Sigmoid colon (tissue), 4 donors: ENCODE measurements around the gene FAM227B.

Source experiments
- EP300 ChIP-seq, 4 donors: sonication (generic); formaldehyde crosslinking; IDR thresholded peaks; one replicate each; pipeline ENCODE4 v1.6.1; 2017; ENCODE audit warnings: antibody characterized with exemption in 4 of 4
- POLR2A ChIP-seq, 2 donors: fragments of 450-650 bp; IDR thresholded peaks; one replicate each; pipeline ENCODE4 v1.6.1; 2016; ENCODE audit warnings: antibody characterized with exemption in 2 of 2, mild to moderate bottlenecking in 2 of 2, moderate library complexity in 2 of 2
- TF ChIP-seq, protein P1 (sequence below), 4 experiments: fragments of 450-650 bp in 3 of 4; fragments of 200-600 bp in 1 of 4; IDR thresholded peaks; one replicate each; pipeline ENCODE4 v1.5.1; 2016 to 2019; ENCODE audit warnings: antibody characterized with exemption in 4 of 4, mild to moderate bottlenecking in 3 of 4, moderate library complexity in 2 of 4

- TF ChIP-seq, protein P1, sequence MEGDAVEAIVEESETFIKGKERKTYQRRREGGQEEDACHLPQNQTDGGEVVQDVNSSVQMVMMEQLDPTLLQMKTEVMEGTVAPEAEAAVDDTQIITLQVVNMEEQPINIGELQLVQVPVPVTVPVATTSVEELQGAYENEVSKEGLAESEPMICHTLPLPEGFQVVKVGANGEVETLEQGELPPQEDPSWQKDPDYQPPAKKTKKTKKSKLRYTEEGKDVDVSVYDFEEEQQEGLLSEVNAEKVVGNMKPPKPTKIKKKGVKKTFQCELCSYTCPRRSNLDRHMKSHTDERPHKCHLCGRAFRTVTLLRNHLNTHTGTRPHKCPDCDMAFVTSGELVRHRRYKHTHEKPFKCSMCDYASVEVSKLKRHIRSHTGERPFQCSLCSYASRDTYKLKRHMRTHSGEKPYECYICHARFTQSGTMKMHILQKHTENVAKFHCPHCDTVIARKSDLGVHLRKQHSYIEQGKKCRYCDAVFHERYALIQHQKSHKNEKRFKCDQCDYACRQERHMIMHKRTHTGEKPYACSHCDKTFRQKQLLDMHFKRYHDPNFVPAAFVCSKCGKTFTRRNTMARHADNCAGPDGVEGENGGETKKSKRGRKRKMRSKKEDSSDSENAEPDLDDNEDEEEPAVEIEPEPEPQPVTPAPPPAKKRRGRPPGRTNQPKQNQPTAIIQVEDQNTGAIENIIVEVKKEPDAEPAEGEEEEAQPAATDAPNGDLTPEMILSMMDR (IDR thresholded peaks at IDR 0.05) = no peak
- TF ChIP-seq EP300 (IDR thresholded peaks at IDR 0.05) (no peak), POLR2A (IDR thresholded peaks at IDR 0.05) (no peak)
Measured at GRCh38 chr15:49506341-49506740, 114.3 kb downstream of the FAM227B start.
